ENCODE results near the gene CDK8.

Gene CDK8

GRCh38 chr13:26213982-26214381 lies 39.9 kb upstream of the CDK8 start:
- H3F3A ChIP-seq (ENCODE audit: insufficient read depth): no peaks in the 10 kb centered on the region
- H3K4me2 ChIP-seq (ENCODE audit: low read depth, low read length, poor library complexity, severe bottlenecking): no peak overlapping the region
- TF ChIP-seq EZH2phosphoT487 (conservative IDR thresholded peaks at IDR 0.05; ENCODE audit: low read length) (no peak), CTCF (IDR thresholded peaks at IDR 0.05; ENCODE audit: insufficient read depth, low read length, poor library complexity, severe bottlenecking) (no peak)
- H3K27me3 ChIP-seq (ENCODE audit: low read length): no peaks in the 10 kb centered on the region
- no peak overlapping the region for H2AFZ ChIP-seq (ENCODE audit: low read depth, low read length, severe bottlenecking)
- no peak overlapping the region for H3K4me3 ChIP-seq (ENCODE audit: insufficient read depth, low read length, poor library complexity, severe bottlenecking)
- H3K9me2 ChIP-seq (replicated peaks; ENCODE audit: insufficient read depth, low read length): no peaks in the 10 kb centered on the region
- H3K27ac ChIP-seq (ENCODE audit: low read depth, low read length): no peak overlapping the region
- H3K9me3 ChIP-seq (ENCODE audit: insufficient read depth, low read length): no peaks in the 10 kb centered on the region
- no peaks in the 10 kb centered on the region for H3K79me2 ChIP-seq (ENCODE audit: insufficient read depth, low read length)
- H3K9ac ChIP-seq (ENCODE audit: low read length): no peak overlapping the region
- H3K36me3 ChIP-seq (ENCODE audit: low read length): peaks cover 72% of the 10 kb centered on the region
- no peaks in the 10 kb centered on the region for H4K20me1 ChIP-seq (ENCODE audit: low read depth, low read length)

GRCh38 chr13:26216042-26216441 lies 37.9 kb upstream of the CDK8 start:
- Histone ChIP-seq H3K9me3 (ENCODE audit: insufficient read depth, low read length) (no peaks in the 10 kb centered on the region), H3K79me2 (ENCODE audit: insufficient read depth, low read length) (peaks cover 18% of the 10 kb centered on the region), H3K36me3 (ENCODE audit: low read length) (peaks cover 69% of the 10 kb centered on the region), H2AFZ (ENCODE audit: low read depth, low read length, severe bottlenecking) (no peak overlapping the region), H3K4me3 (ENCODE audit: insufficient read depth, low read length, poor library complexity, severe bottlenecking) (no peak overlapping the region), H3K9me2 (replicated peaks; ENCODE audit: insufficient read depth, low read length) (no peaks in the 10 kb centered on the region), H3K4me2 (ENCODE audit: low read depth, low read length, poor library complexity, severe bottlenecking) (no peak overlapping the region), H3K9ac (ENCODE audit: low read length) (no peak overlapping the region), H3K27ac (ENCODE audit: low read depth, low read length) (no peak overlapping the region), H3K27me3 (ENCODE audit: low read length) (no peaks in the 10 kb centered on the region), H4K20me1 (ENCODE audit: low read depth, low read length) (no peaks in the 10 kb centered on the region), H3F3A (ENCODE audit: insufficient read depth) (no peaks in the 10 kb centered on the region)
- TF ChIP-seq CTCF (IDR thresholded peaks at IDR 0.05; ENCODE audit: insufficient read depth, low read length, poor library complexity, severe bottlenecking): no peak
- no peak for TF ChIP-seq EZH2phosphoT487 (conservative IDR thresholded peaks at IDR 0.05; ENCODE audit: low read length)

GRCh38 chr13:26219726-26220125 lies 34.2 kb upstream of the CDK8 start:
- no peaks in the 10 kb centered on the region for H3K9me3 ChIP-seq (ENCODE audit: insufficient read depth, low read length)
- H3K4me2 ChIP-seq (ENCODE audit: low read depth, low read length, poor library complexity, severe bottlenecking): peak overlapping the region; percentile 1
- H3K27ac ChIP-seq (ENCODE audit: low read depth, low read length): no peak overlapping the region

More at GRCh38 chr13:26219726-26220125, 34.2 kb upstream of the CDK8 start:
- no peaks in the 10 kb centered on the region for H4K20me1 ChIP-seq (ENCODE audit: low read depth, low read length)
- no peaks in the 10 kb centered on the region for H3K27me3 ChIP-seq (ENCODE audit: low read length)
- TF ChIP-seq CTCF (IDR thresholded peaks at IDR 0.05; ENCODE audit: insufficient read depth, low read length, poor library complexity, severe bottlenecking) (no peak), EZH2phosphoT487 (conservative IDR thresholded peaks at IDR 0.05; ENCODE audit: low read length) (no peak)
- no peak overlapping the region for H3K9ac ChIP-seq (ENCODE audit: low read length)
- H3K9me2 ChIP-seq (replicated peaks; ENCODE audit: insufficient read depth, low read length): no peaks in the 10 kb centered on the region
- H3K36me3 ChIP-seq (ENCODE audit: low read length): peaks cover 47% of the 10 kb centered on the region
- H2AFZ ChIP-seq (ENCODE audit: low read depth, low read length, severe bottlenecking): no peak overlapping the region
- no peaks in the 10 kb centered on the region for H3F3A ChIP-seq (ENCODE audit: insufficient read depth)
- H3K79me2 ChIP-seq (ENCODE audit: insufficient read depth, low read length): peaks cover 25% of the 10 kb centered on the region
- no peak overlapping the region for H3K4me3 ChIP-seq (ENCODE audit: insufficient read depth, low read length, poor library complexity, severe bottlenecking)
